ENCODE data around the gene RBM47.

GRCh38 chr4:40394236-40394635 lies 235.4 kb downstream of the RBM47 start:
- no peak for TF ChIP-seq CTCF (IDR thresholded peaks at IDR 0.05; ENCODE audit: poor library complexity, severe bottlenecking)
- TF ChIP-seq REST (IDR thresholded peaks at IDR 0.05; ENCODE audit: borderline replicate concordance) = no peak
- no peak for TF ChIP-seq MXI1 (conservative IDR thresholded peaks at IDR 0.05; ENCODE audit: poor library complexity, severe bottlenecking)
- TF ChIP-seq POLR2AphosphoS5 (IDR thresholded peaks at IDR 0.05) = no peak

Data from neural cell (in vitro differentiated cells).